Measurements from ENCODE around the gene GOSR2. TPM values are rescaled to one million over a fixed set of nuclear protein-coding genes. Genes with fewer than 3 reads are reported as not detected.

The GOSR2 gene
- total and polyA plus RNA-seq, 2 of the 8 experiments (the other 6 are each of a cell fraction or from before 2014, with no cell fraction given), result 28.2 to 36.2 TPM

GRCh38 chr17:46917041-46917440 is 5.9 kb upstream of the GOSR2 start (continued):
- TF ChIP-seq RXRA (IDR thresholded peaks at IDR 0.05; ENCODE audit: insufficient read depth, low read depth, low read length) (no peak), HDAC2 (IDR thresholded peaks at IDR 0.05; ENCODE audit: borderline replicate concordance in 1 of 2, low read depth in 2 of 2, low read length in 2 of 2) (no peak), PHF8 (conservative IDR thresholded peaks at IDR 0.05; ENCODE audit: low read depth, low read length) (no peak), TAF7 (optimal IDR thresholded peaks at IDR 0.05; ENCODE audit: borderline replicate concordance, low read depth, low read length) (no peak), FOSL1 (IDR thresholded peaks at IDR 0.05; ENCODE audit: insufficient read depth, low read depth, low read length) (no peak), KDM4A (IDR thresholded peaks at IDR 0.05; ENCODE audit: low read depth, low read length, severe bottlenecking) (no peak)
